GM12892 (cell line): ENCODE data around the gene CEP72.

Experiments used
- POLR2A ChIP-seq: IDR thresholded peaks from 2 replicates; pipeline ENCODE4 v1.6.1; 2011; ENCODE audit warnings: low read depth, low read length, control low read depth
- POLR2AphosphoS5 ChIP-seq: IDR thresholded peaks from 2 replicates; pipeline ENCODE4 v1.6.1; 2011; ENCODE audit warnings: low read depth, low read length, control low read depth
- TAF1 ChIP-seq: IDR thresholded peaks from 2 replicates; pipeline ENCODE4 v1.6.1; 2011; ENCODE audit warnings: low read depth, mild to moderate bottlenecking, control low read depth, low read length, borderline replicate concordance

DNA sequence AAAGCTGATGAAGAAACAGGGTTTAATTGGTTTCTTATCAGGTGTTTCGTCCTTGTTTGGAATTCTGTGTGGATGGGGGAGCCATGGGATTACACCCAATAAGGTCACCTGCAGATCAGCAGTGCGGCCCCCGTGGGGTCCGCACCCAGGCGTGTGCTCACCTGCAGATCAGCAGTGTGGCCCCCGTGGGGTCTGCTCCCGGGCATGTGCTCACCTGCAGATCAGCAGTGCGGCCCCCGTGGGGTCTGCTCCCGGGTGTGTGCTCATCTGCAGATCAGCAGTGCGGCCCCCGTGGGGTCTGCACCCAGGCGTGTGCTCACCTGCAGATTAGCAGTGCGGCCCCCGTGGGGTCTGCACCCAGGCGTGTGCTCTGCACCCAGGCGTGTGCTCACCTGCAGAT is 41.7 kb upstream of the CEP72 start:
- TF ChIP-seq POLR2AphosphoS5 (no peak), POLR2A (no peak), TAF1 (no peak)
